Endometrial microvascular endothelial cells (primary cell): ENCODE results near the gene MYO10. TPM values are rescaled to one million over a fixed set of nuclear protein-coding genes. Genes with fewer than 3 reads are reported as not detected.

Experiments
- in situ Hi-C: cut with HindIII; loops from 2 replicates; pipeline ENCODE4 v1.10.0; 2017; ENCODE audit warnings: low sequenced_read_pairs, low pct_unique_long_range_greater_than_20kb; ENCODE audit errors: inconsistent ontology term
- total RNA-seq: library from RNA; depleted of rRNA; stranded (reverse); fragments of >200 nt; gene quantifications from one replicate; pipeline ENCODE4 v1.2.3, GENCODE V29; 2015; ENCODE audit errors: inconsistent ontology term

The MYO10 gene
- total RNA-seq, 1 donor from 2014 or later: 36.3 TPM

DNA sequence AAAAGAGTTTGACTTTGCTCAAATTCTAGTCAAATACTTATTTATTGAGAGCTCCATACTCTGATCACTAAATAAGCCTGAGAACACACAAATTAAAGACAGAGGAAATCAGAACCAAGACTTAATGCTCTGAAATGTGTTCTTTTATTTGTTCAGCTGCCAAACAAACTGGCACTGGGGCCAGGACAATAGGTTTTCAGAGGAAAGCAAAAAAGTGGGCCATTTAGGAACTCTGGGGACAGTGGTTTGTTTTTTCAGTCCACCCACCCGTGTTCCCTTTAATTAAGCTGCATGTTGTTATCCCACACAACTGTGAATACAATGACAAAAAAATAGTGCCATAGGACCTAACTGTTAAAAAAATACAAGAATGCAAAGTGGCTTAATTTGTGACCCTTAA, 223.9 kb downstream of the MYO10 start:
- in situ Hi-C loops: no loop called here

DNA sequence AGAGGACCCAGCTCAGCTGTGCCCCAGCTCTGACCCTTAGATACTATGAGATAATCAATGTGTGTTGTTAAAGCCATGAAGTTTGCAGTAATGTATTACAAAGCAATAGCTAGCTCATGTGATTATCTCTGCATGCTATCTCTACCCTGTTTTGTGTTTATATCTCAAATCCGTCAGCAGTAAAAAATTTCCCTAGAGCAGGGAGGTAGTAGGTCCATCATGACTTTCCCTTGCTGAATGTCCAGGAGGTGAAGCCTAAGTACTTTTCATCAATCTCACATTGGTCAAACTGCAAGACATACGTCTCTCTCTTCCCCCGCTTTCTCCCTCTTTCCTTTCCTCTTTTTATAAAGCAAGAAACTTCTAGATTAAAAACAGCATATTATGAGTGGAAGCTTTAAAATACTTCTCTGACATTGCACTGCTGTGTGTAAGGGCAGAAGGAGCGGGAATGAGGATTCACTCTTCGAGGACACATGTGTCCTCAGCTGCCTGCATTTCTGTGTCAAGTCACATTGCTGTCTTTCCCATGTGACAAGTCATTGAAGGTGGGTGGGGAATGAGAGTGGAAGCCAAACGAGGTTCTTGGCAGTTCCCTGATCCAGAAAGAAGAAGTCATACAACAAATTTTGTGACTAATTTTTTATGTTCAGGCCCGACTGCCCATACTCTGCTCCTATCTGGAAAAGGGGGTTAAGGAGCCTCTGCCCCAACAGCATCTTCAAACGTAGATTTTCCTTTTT, 226.2 kb downstream of the MYO10 start:
- in situ Hi-C loops: no loop called here

DNA sequence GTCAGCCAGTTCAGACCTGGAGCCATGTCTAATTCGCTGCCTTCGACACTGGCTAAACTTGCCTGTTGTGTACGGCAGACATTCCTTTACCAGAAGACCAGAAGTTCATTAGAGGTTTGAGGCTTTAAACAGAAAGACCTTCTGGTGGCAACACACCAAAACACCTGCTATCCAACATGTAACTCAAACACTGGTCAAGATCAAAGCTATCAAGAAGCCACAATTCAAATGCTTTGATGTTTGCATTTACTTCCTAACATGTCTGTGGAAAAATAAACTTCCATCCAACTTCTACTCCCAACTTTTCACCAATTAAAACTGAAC, 228.3 kb downstream of the MYO10 start:
- in situ Hi-C loops: no loop called here

DNA sequence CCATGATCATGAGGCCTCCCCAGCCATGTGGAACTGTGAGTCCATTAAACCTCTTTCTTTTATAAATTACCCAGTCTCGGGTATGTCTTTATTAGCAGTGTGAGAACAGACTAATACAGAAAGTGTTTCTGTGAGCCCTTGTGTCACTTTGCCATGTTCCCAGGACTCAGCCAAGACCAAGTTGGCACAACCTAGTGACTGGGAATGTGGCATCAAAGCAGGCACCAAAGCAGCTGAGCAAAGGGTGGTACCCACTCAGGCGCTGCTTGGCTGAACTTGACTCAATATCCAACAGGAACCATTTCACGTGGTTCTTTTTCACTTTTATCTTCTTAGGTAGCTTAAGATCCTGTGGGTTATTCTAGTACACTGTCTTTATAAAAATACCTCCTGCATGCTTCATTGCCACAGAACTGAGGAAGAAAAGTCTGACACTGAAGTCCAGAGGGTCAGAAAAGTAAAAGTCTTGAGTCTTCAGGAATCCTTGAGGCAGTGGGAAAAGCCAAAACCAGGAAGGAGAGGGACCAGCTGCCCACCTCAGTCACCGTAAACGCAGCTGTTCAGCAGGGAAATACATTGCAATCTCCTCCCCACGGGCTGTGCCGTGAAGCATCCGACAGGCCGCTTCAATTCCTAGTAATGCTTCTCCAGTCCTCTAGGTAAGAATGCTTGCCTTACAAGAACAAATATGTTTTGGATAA, 228.8 kb downstream of the MYO10 start:
- in situ Hi-C loops: no loop called here

DNA sequence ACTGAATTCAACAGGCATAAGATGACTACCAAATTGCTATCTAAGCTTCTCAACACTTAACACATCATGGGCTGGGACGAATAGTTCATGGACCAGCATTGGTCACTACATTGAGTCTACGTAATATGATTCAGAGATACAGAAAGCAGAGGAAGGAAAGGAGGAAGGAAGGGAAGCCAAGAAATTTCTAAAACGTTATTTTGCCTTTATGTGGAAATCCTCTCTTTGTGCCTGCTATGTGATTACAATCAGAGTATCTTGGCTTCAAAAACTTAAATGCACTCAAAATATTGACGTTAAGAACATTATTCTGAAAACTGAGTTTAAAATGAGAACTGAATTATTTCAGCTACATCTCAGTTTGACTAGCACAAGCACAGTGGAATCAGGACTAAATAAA, 231.1 kb downstream of the MYO10 start:
- in situ Hi-C loops: no loop called here

DNA sequence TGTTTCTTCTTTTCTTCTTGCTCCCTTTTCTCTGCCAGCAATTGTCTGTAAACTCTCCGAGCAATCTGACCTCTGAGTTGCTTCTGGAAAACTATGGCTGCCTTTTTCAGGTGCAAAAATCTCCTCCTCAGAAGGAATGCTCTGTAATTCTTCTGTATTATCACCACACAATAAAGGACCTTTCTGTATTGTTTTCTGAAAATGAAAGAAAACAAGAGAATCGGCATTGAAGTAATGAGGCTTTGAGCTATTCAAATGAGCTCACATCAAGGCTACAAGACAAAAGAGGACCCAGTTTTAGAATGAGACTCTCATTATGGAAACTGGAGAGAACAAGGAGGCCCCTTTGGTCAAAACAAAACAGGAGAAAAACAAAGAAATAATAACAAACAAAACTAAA, 233.1 kb downstream of the MYO10 start:
- in situ Hi-C loops: no loop called here

DNA sequence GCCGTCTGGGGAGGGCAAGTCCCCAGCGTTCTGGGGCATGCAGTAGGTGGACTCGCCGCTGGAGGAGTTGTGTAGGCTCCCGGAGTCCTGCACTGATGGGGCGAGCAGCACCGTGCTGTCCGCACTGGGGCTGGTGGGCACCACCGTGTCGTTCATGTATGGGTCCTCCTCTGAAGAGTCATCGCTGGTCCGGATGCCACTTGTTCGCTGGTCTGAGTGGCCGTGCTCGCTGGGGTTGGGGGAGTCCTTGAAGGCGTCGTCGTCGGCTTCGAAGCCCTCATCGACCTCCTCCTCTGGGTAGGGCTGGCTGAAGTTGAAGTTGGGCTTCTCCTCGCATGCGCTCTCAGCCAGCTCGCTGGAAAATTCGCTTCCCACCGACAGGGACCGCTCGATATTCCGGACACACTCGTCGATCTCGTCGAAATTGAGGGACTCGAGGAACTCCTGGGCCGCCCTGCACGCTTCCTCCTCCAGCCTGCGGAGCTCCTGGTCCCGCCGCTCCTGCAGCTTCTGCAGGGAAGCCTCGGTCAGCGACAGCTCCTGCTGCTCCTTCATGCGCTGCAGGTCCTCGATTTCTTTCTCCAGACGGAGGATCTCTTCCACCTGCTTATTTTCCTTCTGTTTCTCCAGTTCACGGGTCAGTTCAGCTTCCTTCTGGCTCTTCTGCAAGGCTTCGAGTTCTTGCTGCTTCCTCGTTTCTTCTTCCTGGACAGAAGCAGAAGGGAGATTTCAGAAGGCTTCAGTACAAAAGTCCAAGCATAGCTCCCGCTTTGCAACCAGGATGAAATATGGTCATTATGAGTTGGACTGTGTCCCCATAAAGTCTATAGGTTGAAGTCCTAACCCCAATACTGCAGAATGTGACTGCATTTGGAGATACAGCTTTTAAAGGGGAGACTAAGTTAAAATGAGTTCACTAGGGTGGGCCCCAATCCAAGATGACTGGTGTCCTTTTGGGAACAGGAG, 234.7 kb downstream of the MYO10 start:
- in situ Hi-C loops: no loop called here

DNA sequence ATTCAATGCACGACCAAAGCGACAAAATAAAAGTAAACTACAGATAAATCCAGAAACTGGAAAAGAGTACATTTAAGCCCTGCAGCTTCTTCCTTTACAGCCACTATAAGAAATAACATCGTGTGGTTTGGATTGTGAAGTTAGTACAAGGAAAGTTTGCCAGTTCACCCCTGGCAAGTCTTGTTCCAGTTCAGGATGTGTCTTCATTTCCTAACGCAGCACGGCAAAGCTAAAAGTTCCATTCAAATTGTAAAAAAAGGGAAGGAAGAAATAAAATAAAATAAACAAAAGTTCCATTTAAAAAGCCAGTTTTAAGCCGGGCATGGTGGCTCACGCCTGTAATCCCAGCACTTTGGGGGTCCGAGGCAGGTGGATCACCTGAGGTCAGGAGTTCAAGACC, 236.0 kb downstream of the MYO10 start:
- in situ Hi-C loops: no loop called here

DNA sequence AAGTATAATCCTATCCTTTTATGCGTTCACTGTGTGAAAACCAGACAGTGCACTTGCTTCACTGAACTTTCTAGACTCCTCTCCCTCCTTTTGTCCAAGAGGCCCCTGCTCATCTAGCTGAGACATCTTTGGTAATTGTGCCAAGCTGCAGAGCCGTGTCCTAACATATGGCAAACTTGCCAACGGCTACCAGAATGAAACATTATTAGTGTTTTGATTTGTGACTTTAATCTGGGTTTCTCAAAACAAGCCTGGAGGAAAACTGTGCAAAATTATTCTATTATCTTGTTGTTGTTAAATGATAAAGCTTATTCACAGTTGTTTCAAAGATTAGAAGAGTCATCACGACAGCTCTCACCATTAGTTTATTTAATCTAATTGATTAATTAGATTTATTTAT, 240.3 kb downstream of the MYO10 start:
- in situ Hi-C loops: no loop called here

DNA sequence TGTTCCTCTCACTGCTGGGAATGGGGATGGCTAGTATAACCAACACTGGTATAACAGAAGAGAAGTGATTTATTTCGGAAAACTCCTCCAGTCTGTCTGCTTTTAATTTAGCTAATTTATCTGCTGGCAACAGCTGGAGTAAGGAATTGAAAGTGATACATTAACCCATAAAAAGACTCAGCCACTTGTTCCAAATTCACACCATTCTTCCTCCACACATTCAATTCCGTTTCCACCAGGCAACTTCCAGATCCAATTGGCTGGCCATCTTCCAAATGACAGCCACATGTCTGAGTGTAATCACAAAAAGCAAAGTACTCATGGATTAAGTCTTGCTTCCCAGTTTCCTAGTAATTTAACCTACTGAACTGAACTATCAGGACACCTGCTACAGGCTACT, 242.2 kb downstream of the MYO10 start:
- in situ Hi-C loops: no loop called here

DNA sequence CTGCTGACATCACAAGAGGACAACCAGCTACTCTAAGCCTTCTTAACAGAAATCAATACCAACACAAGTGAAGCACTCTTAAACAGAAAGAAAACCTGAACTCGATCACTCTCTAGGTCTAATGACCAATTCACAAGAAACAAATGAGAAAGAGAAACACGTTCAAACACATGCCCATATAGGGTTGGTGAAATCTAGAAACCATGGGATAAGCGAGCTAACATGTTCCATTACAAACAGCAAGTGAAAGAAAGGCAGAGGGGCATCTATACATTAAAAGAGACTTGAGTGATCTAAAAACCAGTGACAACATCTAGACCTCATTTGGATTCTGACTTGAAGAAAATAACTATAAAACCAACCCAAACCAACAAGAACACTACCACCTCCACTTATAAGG, 244.4 kb downstream of the MYO10 start:
- in situ Hi-C loops: no loop called here

DNA sequence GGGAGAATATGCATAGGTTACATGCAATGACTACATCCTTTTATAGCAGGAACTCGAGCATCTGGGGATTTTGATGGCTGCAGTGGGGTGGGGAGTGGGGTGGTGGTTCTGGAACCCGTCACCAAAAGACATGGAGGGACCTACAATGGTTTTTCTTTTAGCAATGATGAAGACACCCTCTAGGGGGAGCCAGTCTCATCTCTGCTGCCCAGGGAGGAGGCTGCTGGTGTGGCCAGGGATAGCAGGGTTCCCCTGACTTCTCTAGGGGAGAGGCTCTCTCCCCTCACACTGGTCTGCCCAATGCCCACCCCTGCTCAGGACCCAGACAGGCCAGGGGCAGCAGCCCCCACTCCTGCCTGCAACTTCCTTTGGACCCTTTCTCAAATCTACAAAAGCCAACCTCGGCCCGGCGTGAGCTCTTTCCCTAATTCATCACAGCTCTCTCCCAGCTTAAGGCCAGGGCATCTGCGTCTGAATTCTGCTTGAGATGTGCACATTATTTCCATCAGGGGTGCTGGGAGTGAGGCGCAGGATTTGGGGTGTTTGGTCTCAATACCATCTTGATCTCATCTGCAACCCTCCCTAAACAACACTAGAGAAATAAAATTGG, 245.7 kb downstream of the MYO10 start:
- in situ Hi-C loops: no loop called here

DNA sequence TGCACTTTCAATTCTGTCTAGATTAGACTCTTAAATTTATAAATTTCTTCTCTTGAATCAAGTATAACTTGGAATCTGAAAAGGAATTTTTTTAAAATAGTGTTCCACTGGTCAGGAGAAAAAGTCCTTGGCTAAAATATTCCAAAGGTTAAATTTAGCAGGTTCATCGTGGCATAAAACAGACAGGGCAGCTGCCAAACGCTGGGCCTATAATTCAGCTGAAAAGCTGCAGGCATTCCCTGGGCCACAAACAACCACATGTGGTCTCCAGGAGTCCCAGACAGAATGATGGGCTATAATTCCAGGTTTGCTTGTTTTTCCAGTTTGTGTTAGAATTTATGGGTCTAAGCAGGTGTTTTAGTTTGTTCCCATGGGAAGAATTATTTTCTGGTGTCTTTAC, 248.2 kb downstream of the MYO10 start:
- in situ Hi-C loops: loop anchor here (10.0 kb wide), 1 partner anchor 67 kb away; no protein-coding TSS in a partner anchor

DNA sequence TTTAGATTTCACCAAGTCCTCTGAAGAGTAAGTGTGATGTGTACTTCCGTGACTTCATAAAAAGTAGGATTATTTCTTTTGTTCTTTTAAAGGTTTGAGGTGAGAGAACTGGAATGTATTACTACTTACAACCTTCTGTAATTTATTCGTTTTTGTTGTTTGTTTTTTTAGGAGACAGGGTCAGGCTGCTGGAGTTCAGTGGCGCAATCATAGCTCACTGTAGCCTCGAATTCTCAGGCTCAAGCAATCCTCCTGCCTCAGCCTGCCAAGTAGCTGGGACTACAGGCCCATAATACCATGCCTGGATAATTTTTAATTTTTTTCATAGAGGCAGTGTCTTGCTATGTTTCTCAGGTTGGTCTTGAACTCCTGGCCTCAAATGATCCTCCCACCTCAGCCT, 251.0 kb downstream of the MYO10 start:
- in situ Hi-C loops: loop anchor here (10.0 kb wide), 1 partner anchor 70 kb away; no protein-coding TSS in a partner anchor

DNA sequence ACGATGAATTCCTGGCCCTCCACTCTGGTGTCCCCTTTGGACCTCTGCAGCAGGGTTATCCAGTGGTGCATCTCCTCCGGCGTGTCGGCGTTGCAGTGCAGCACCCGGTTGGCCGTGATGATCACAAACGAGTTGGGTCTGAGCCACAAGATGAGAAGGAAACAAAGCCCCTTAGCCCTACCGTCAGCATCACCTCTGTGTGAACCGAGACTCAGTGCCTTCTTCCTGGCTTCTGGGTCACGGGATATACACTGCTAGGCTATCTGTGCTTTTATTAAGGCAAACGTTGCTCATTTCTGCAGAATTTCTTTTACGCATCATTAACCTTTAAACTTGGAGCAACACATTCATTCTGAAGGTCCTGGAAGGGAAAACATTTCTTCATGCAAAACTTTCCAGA, 254.2 kb downstream of the MYO10 start:
- in situ Hi-C loops: loop anchor here (10.0 kb wide), 1 partner anchor 73 kb away; no protein-coding TSS in a partner anchor

DNA sequence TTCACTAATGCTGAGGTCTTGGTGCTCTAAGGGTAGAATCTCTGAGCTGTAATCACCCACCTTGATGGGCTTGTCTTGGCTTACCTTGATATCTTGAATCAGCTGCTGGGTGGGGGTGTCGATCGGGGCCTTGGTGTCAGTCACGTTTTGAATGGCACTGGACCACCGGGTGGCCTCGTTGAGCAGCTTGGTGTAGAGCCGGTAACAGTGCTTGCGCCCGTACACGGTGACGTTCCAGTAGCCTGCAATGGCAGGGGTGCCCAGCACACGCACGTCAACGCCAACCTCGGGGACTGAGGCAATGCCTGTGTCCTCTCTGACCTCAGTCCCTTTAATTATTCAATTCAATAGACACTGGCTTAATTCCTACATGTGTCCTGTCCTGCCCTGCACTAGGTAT, 256.2 kb downstream of the MYO10 start:
- in situ Hi-C loops: loop anchor here (10.0 kb wide), 1 partner anchor 75 kb away; no protein-coding TSS in a partner anchor

DNA sequence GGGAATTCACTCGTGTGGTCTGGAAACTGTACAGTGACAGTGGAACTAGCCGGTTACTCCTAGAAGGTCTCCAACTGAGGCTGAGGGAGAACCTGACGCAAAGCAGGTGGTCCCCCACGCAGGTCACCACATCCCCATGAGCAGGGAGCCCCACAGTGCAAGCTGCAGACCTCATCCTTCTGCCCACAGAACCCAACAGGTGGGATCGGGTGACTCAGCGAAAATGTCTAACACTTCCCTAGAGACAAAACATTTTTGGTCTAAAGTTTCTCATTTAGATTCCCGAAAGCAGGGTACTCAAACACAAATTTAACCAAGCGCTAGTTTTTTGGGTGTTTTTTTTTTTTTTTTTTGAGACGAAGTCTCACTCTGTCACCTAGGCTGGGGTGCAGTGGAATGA, 256.9 kb downstream of the MYO10 start:
- in situ Hi-C loops: no loop called here

DNA sequence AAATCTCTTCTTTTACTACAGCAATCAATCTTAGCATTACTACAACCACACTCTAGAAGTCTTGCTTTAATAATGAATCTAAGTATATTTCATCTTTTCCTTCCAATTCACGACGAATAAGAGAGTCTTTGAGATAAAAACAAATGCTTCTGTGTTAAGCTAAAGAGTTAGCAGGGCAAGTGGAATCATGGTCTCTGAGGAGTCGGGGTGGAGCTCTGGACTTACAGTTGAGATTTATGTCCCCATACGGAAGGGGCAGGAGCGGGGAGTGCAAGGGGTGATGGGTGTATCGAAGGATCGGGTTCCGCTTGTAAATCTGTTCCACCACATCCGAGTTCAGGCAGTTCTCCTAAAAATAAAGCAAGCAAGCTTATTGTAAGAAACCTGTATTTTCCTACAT, 260.3 kb downstream of the MYO10 start:
- in situ Hi-C loops: no loop called here

DNA sequence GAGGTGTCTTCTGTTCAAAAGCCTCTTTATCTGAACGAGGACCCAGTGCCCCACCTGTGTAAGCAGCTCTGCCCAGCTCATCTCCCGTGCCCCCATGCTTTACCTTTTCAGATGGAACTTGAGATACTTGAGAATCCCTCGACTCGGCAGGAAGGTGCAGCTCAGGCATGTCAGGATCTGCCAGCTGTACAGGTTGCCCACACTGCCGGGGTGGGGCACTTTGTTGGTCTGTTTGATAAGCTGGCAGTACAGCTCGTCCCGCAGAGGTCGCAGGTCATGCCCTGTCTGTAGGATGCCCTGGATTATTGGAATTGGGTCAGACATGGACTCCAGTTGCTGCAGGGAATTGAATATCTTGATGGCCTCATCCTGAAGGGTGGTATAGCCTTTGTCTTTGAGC, 261.3 kb downstream of the MYO10 start:
- in situ Hi-C loops: no loop called here
